CD4-positive, alpha-beta T cell treated with Interleukin-2 at 100 ng/mL for 4 hours (primary cell): ENCODE results near the gene HNRNPD.
A peak's percentile ranks its signal among the peaks of the same experiment; 100 is the strongest.
"Not testable (repeated sequence)": the region's sequence is repeated elsewhere in the genome, so short reads cannot be mapped to it uniquely, and the experiment has no call there.

Experiments
- DNase-seq: peaks from one replicate; pipeline ENCODE4 v3.0.0-alpha.2; 2020; ENCODE audit warnings: low spot score

HNRNPD gene

DNA sequence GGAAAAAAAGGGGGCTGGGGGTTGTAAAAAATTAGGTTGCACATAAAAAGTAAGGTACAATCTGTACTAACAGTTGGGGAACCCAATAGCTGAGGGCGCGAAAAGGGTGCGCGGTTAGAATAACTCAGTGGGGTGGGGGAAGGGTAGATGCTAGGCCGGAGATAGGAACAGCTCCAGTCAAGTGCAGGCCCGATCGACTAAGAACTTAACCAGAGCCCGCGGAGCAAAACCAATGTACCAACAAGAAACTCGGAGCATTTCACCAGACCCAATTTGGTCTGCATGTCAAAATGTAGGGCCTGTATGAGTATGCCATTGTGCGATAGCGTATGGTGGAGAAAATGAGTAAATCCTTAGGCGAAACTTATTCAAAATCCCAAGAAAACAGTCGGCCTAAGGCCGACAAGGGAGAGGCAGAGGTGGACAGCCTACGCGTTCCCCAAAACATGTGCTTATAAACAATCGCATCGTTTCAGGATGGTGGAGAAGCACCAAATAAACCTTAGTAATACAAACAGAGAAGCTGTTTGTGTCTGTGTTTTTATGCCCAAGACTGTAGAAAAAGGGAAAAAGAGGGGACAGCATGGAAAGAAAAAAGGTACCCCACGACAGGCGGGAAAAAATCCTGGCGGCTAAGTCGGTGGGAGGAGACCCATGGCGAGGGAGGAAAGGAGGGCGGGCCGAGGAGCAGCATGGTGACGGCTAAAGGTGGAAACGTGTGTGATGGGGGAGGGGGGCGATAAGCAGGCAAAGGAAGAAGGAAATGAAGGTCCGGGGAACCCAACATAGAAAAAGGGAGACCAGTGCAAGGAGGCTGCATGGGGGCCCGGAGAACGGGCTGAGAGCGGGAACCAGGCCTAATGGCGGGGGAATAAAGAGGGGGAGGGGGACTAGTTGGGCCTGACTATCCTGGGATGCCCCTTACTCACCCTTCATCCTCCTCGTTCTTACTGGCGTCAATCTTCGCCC, 990 bp downstream of the HNRNPD start:
- peak; percentile 53 for DNase-seq

DNA sequence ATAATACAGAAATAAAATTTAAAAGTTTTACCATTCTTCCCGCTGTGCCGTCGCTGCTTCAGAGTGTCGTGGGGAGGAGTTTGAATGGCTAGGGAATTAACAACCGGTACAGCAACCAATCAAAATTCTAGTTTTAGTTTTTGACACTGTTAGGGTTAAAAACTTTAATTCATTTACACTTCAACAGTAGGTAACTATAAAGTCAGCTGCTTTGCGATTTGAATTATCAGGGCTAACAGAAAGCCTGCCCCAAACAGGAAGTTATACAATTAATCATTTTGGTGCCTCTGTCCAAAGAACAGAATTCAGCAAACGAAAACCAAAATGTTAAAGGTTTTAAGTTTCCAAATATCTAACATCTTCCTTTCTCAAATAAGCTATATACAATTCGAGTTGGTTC, 2.3 kb downstream of the HNRNPD start:
- peak; percentile 26 for DNase-seq

DNA sequence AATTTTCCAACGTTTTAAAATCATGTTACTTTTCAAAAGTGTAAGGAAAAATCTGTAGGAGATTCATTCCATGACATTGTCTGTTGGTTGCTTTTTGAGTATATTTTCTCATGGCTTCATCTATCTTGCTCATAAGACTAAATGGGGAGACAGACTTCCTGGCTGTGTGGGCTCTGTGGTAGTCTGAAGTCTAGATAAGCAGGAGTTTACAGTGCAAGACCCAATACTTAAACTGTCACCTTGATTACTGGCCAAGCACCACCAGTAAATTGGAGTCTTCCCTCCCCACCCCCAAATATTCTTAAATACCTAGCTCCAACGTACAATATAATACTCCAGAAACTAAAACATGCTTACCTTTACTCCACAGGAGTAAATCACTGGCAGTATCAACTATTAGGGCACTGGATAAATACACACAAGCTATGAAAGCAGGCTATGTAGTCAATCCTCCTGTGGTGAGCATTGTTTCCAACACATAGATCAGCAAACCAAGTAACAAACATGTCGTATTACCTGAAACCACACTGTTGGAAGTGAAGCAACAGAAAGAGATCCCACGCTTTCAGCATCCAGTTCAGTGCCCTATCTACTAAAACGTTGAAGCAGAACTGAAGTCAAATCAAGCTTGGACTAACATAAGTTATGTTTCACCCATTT, 6.2 kb downstream of the HNRNPD start:
- peak; percentile 26 for DNase-seq

DNA sequence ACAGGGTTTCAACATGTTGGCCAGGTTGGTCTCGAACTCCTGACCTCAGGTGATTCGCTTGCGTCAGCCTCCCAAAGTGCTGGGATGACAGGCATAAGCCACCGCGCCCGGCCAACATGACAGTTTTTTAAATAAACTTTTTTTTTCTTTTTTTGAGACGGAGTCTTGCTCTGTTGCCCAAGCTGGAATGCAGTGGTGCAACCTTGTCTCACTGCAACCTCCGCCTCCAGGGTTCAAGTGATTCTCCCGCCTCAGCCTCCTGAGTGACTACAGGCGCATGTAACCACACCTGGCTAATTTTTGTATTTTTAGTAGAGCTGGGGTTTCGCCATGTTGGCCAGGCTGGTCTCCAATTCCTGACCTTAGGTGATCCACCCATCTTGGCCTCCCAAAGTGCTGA, 7.4 kb downstream of the HNRNPD start:
- DNase-seq = not testable (repeated sequence)

DNA sequence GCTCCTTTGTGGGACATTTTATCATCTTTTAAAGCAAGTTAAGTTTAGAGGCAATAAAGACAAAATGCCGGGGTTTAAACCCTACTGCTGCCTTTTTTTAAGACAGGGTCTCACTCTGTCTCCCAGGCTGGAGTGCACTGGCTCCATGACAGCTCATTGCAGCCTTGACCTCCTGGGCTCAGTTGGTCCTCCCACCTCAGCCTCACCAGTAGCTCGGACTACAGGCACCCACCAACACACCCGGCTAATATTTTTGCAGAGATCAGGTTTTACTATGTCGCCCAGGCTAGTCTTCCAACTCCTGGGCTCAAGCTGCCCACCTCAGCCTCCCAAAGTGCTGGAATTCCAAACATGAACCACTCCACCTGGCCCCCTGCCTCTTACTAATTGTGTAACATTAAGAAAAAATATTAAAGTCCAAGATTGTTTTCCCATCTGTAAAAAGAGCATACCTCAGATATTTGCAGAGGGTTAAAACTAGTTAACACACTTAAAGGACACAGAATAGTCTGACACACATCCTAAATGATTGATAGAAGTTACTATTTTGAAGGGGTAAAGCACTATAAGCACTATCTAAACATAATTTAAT, 9.8 kb downstream of the HNRNPD start:
- DNase-seq = no peak

DNA sequence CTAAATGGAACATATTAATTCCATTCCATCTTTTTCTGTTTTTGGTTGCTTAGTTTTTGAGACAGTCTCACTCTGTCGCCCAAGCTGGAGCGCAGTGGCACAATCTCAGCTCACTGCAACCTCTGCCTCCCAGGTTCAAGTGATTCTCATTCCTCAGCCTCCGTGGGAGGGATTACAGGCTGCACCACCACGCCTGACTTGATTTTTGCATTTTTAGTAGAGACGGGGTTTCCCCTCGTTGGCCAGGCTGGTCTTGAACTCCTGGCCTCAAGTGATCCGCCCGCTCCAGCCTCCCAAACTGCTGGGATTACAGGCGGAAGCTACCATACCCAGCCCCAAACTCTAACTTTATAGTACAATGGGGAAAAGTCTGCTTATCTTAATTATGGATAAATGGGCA, 11.2 kb downstream of the HNRNPD start:
- DNase-seq = no peak

DNA sequence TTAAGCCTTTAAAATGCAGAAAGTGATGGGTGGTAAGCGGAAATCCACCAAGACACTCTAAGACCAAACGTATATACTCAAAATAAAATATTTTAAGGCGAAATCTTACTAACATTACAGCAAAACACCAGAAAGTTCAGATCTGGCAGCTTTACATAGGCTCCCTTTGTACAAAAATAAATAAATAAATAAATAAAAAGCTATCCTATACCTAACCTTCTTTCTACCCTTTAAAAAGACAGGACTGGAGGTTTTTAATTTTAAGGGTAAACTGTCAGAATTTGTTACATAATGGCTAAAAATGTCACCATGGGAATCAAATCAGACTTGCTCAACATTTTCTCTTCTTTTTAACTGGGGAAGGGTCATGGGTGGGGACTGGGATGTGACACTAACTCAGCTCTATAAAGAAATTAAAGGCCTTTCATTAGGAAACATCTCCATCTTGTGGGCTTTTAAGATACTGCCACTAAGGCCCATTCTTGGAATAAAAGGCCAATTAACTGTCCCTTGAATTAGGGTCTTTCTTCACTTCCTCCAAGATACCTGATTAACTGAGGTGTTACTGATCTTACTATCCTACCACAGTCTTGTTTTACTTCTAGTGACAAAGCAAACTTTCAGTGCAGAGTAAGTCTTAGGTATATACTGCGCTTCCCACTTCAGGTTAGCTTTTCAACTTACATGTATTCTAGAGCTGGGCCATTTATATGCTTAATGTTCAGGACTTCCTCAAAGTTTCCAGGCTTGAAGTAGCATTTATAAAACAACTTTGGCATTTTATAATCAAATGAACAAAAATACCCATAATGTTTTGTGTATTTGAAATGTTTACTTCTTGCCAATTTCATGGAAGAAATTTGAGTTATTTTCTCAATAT, 13.3 kb downstream of the HNRNPD start:
- peak; percentile 50 for DNase-seq

DNA sequence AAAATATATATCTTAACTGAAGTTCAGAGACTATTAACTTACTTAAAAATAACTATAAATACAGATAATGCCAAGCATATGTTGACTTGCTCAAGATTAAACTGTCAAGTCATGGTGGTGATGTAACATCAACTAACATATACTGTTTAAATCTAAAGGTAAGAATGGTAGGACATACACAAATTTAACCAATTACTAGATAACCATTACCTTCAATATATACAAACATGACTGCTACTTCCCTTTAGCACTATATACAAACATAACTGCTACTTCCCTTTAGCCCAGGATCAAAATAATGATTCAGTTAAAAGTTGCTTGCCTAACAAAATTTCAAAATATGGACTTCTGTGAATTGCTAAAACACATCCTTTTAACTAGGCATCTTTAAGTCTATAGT, 14.9 kb downstream of the HNRNPD start:
- no peak for DNase-seq

DNA sequence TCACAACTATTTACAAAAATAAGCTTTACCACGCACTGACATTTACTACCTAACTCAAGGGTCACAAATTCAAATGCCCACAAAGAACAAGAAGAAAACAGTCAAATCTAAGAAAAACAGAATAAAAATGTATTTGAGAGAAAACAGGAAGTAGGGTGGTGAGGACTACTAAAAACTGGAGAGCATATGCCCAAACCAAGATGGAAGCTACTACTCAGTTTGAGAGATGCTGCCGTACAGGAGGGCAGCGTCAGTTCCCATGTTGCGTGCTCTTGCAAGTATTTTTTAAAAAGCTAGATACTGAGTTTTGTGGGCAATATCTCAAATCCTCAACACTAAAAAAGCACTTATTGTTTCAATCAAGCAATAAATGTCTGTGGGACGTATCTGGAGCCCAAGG, 16.2 kb downstream of the HNRNPD start:
- no peak for DNase-seq

DNA sequence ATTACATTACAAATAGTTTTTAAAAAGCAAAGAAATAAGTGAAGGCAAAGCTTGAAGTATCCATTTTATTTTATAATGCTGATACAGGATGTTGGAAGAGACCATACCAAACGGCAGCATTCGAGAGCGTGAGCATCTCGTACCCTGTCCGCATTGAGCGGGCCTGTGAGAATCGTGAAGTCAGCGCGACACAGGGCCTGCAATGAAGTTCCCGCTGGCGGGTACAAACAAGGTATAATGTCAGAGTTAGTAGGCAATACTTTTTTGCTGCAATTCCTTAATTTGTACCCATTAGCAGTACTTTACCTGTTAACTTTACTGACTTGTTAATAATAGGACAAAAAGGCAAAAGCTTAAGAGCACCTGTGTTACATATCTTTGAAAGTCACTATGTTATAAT, 19.0 kb downstream of the HNRNPD start:
- DNase-seq = no peak

DNA sequence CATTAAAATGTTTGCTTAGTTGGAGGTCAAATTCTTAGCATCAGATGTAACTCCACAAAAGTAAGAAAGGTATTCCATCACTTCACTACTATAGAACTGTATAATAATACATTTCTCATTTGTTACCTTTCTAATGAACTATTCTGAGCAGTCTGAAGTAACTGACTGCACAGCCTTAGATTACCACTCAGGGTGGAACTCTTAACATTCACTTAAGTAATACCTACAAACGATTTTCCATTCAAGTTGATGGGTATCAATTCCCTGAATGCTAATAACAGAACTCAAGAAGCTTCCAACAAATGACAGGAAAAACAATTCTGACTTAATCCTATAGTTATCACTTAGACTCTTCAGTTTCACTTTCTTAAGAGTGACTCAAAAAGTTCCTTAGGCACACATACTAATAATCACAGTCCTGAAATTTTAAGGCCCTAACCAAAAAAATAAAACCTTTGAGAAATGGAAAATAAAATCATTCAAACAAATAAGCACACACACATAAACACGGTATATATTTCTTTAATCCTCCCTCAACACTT, 20.9 kb downstream of the HNRNPD start:
- no peak for DNase-seq

DNA sequence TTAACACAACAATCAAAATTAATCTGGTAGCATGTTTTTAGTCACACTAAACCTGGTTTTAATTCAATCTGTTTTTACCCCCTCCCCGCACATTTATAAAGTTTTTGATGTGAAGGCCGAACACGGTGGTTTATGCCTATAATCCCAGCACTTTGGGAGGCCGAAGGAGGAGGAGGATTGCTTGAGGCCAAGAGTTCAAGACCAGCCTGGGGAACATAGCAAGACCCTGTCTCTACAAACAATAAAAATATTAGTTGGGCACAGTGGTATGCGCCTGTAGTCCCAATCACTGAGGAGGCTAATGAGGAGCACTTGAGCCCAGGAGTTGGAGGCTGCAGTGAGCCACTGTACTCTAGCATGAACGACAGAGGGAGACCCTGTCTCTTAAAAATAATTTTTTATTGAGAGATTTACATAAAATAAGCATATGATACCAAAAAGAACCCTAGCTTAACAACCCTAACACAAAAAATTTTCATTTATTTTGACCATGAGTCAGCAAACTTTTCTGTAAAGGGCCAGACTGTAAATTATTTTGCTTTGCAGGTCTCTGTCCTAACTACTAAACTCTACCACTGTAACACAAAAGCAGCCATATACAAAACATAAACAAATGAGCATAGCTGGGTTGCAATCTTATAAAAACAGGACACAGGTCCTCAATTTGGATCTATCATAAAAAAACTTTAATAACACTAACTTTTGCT, 21.5 kb downstream of the HNRNPD start:
- no peak for DNase-seq

DNA sequence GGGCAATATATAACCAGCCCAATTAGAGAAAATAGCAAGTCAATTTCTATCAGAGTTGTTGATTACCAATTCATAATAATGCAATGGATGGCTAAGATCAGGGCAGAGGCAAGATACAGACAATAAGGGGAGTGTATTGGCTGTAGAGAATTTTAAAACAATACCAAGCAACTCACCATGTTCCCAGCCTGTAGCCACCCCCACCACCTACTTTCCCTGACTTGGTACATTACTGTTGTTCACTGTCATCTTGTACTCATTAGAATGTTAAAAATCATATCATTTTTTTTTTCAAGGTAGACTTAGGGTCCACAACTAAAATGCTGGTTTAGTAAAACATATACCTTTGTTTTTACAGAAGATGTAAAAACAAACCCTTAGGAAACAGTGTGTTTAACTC, 27.7 kb downstream of the HNRNPD start:
- no peak for DNase-seq

DNA sequence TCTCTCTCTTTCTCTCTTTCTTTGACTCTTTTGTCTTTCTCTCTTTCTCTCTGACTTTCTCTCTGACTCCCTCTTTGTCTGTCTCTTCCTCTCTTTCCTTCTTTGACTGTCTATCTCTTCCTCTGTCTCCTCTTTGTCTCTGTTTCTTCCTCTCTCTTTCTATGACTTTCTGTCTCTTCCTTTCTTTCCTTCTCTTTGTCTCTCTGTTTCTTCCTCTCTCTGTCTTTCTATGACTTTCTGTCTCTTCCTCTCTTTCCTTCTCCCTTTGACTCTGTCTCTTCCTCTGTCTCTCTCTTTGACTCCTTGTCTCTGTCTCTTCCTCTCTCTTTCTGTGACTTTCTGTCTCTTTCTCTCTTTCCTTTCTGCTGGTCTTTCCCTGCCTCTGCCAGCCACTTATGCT, 38.7 kb downstream of the HNRNPD start:
- no peak for DNase-seq

DNA sequence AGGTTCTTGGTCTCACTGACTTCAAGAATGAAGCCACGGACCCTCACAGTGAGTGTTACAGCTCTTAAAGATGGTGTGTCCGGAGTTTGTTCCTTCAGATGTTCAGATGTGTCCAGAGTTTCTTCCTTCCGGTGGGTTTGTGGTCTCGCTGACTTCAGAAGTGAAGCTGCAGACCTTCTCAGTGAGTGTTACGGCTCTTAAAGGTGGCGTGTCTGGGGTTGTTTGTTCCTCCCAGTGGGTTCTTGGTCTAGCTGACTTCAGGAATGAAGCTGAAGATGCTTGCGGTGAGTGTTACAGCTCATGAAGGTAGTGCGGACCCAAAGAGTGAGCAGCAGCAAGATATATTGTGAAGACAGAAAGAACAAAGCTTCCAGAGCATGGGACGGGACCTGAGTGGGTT, 40.1 kb downstream of the HNRNPD start:
- not testable (repeated sequence) for DNase-seq

DNA sequence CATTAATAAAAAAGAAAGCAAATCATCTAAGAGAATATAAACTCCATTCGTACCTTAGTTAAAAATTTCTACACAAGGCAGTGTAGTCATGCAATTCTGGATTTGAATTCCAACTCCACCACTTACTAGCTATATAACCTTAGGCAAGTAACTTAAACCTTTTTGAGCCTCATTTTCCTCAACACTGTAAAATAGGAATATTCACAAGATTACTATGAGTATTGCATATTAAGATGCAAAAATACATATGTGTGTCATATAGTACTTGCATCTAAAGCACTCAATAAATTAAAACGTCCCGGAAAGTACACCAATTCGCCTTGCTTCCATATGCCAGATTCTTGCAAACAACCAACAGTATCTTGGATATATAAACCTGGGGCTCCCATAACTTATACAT, 42.0 kb downstream of the HNRNPD start:
- no peak for DNase-seq

DNA sequence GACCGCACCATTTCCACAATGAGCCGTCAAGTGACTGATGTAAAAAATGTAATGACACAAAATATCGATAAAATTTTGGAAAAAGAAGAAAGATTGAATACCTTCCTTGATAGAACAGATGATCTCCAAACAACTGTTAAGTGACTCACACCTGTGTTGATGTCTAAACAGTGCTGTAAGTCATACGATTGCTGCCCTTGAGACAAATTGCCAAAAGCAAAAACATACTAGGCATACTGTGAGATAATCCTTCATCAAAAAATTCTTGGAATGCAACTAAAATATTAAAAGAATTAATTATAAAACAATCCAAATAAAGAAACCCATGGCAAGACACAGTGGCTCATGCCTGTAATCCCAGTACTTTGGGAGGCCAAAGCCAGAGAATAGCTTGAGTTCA, 53.4 kb downstream of the HNRNPD start:
- DNase-seq = no peak

DNA sequence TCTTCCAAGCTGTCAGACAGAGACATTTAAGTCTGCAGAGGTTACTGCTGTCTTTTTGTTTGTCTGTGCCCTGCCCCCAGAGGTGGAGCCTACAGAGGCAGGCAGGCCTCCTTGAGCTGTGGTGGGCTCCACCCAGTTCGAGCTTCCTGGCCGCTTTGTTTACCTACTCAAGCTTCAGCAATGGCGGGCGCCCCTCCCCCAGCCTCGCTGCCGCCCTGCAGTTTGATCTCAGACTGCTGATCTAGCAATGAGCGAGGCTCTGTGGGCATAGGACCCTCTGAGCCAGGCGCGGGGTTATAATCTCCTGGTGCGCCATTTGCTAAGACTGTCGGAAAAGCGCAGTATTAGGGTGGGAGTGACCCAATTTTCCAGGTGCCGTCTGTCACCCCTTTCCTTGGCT, 70.7 kb downstream of the HNRNPD start:
- not testable (repeated sequence) for DNase-seq
